HepG2 (cell line): ENCODE measurements around the gene CLIC6. TPM values are rescaled to one million over a fixed set of nuclear protein-coding genes. Genes with fewer than 3 reads are reported as not detected.

ENCODE experiments used
- ATAC-seq: fragments of 200-7000 bp; cut with Tn5 transposase; 3 replicates; pipeline ENCODE4 v1.9.1; 2020; ENCODE audit warnings: mild to moderate bottlenecking, moderate library complexity
- BruUV-seq: library from RNA; stranded (reverse); fragments of 400-500 nt; replicated peaks from 2 replicates; lab custom pipeline; 2021; lab: Mats Ljungman, UMichigan
- CTCF ChIA-PET: fragments of 300-600 bp; formaldehyde crosslinking; extraction: SDS; loops from one replicate; lab custom pipeline; 2021; ENCODE audit warnings: low total read pairs, inconsistent platforms, low intra/inter-chr PET ratio; lab: Yijun Ruan, JAX
- POLR2A ChIA-PET: fragments of 350-600 bp; sonication (Branson Sonifier 250); formaldehyde crosslinking; loops from one replicate; lab custom pipeline; 2020; ENCODE audit warnings: antibody characterized with exemption, inconsistent platforms; lab: Yijun Ruan, JAX
- DNase-seq: peaks from one replicate; pipeline ENCODE4 v3.0.0-alpha.2; 2015; ENCODE audit warnings: low spot score
- FAIRE-seq: peaks from 3 replicates; lab custom pipeline; 2011; peaks lifted over from hg19 to GRCh38; lab: Jason Lieb, UNC
- H2AFZ ChIP-seq: one replicate; pipeline ENCODE4 v1.6.1; 2011; ENCODE audit warnings: low read length, inconsistent platforms
- H3K27ac ChIP-seq: fragments of 300-600 bp; 3 replicates; pipeline ENCODE4 v1.8.0; 2011; ENCODE audit warnings: mixed run types, mild to moderate bottlenecking, mixed read lengths, low read length, inconsistent platforms; ENCODE audit not compliant: insufficient read depth; ENCODE audit errors: extremely low read length
- H3K27me3 ChIP-seq, 2 experiments: fragments of 200-600 bp in 1 of 2; 2 replicates in 1 of 2; 3 replicates in 1 of 2; pipeline versions ENCODE4 v1.6.0 to v1.8.0; 2011; ENCODE audit warnings: low read length in 2 of 2, mild to moderate bottlenecking in 2 of 2, moderate library complexity in 2 of 2, inconsistent platforms in 1 of 2; ENCODE audit not compliant: insufficient read depth in 2 of 2, control insufficient read depth in 1 of 2
- H3K36me3 ChIP-seq, 2 experiments: fragments of 200-600 bp in 1 of 2; replicated peaks in 1 of 2; 2 replicates in 1 of 2; 3 replicates in 1 of 2; pipeline versions ENCODE4 v1.5.1 to v1.8.0; 2011; ENCODE audit warnings: low read length in 2 of 2, inconsistent platforms in 1 of 2; ENCODE audit not compliant: insufficient read depth in 2 of 2, control insufficient read depth in 1 of 2
- H3K4me1 ChIP-seq: 2 replicates; pipeline ENCODE4 v1.5.1; 2012; ENCODE audit warnings: low read length, inconsistent platforms; ENCODE audit not compliant: insufficient read depth
- H3K4me2 ChIP-seq: 2 replicates; pipeline ENCODE4 v1.6.0; 2011; ENCODE audit warnings: low read depth, low read length, inconsistent platforms
- H3K4me3 ChIP-seq, 3 experiments: fragments of 200-600 bp in 1 of 3; sonication (generic), shearing (Covaris generic) in 1 of 3; replicated peaks in 1 of 3; 2 replicates each; pipeline ENCODE4 v1.5.1; 2011 to 2016; ENCODE audit warnings: low read length in 3 of 3, inconsistent platforms in 2 of 3, low read depth in 2 of 3, mild to moderate bottlenecking in 2 of 3, control low read depth in 1 of 3, mixed read lengths in 1 of 3; ENCODE audit not compliant: insufficient read depth in 1 of 3
- H3K79me2 ChIP-seq: one replicate; pipeline ENCODE4 v1.6.1; 2011; ENCODE audit warnings: low read length, inconsistent platforms; ENCODE audit not compliant: insufficient read depth
- H3K9ac ChIP-seq: 2 replicates; pipeline ENCODE4 v1.6.0; 2011; ENCODE audit warnings: mild to moderate bottlenecking, low read depth, low read length, inconsistent platforms; ENCODE audit not compliant: insufficient read depth
- H3K9me3 ChIP-seq: 2 replicates; pipeline ENCODE4 v1.5.1; 2012; ENCODE audit warnings: mild to moderate bottlenecking, low read length
- H4K20me1 ChIP-seq: 2 replicates; pipeline ENCODE4 v1.6.0; 2011; ENCODE audit warnings: inconsistent platforms, mild to moderate bottlenecking, low read length, moderate library complexity; ENCODE audit not compliant: insufficient read depth
- SNAPC4 ChIP-seq: sonication (generic); formaldehyde crosslinking; IDR thresholded peaks from 2 replicates; pipeline ENCODE4 v1.4.0; 2020; ENCODE audit warnings: mild to moderate bottlenecking, missing genetic modification reagents
- ZBTB21 ChIP-seq: sonication (generic); formaldehyde crosslinking; IDR thresholded peaks from 2 replicates; pipeline ENCODE4 v1.4.0; 2020; ENCODE audit warnings: missing genetic modification reagents
- ZNF17 ChIP-seq: sonication (generic); formaldehyde crosslinking; IDR thresholded peaks from 2 replicates; pipeline ENCODE4 v1.5.0; 2020; ENCODE audit warnings: mild to moderate bottlenecking, missing genetic modification reagents
- WGBS: methylation state at CpG from one replicate; pipeline ENCODE4 v1.1.6; 2017; ENCODE audit warnings: low lambda C conversion rate; 5-methylcytosine and 5-hydroxymethylcytosine counted together
- in situ Hi-C: cut with HindIII; loops from 2 replicates; pipeline ENCODE4 v1.10.0; 2017; ENCODE audit warnings: low pct_unique_long_range_greater_than_20kb; ENCODE audit not compliant: extremely low pct_ligation_motif_present
- intact Hi-C: fragments of 100-400 bp; cut with micrococcal nuclease; formaldehyde crosslinking; loops from one replicate; pipeline ENCODE4 v1.10.0; 2022; ENCODE audit not compliant: unreplicated experiment
- polyA plus RNA-seq, 8 experiments: library from polyadenylated mRNA; depleted of rRNA in 3 of 8; stranded (reverse) in 7 of 8; unstranded in 1 of 8; fragments of >200 nt; fragmentation: Illumina TruSeq in 4 of 8; extraction: Trizol in 4 of 8; gene quantifications; 2 replicates each; pipeline versions ENCODE4 v1.2.1 to v1.2.3, GENCODE V29; 2011 to 2016; ENCODE audit warnings: low read depth in 4 of 8, missing spikeins in 1 of 8, mixed read lengths in 1 of 8; ENCODE audit not compliant: insufficient read depth in 1 of 8
- total RNA-seq, 5 experiments: library from RNA; depleted of rRNA; stranded (reverse); fragments of >200 nt; fragmentation: Illumina TruSeq; extraction: Trizol; gene quantifications; 2 replicates each; pipeline ENCODE4 v1.2.3, GENCODE V29; 2016; ENCODE audit warnings: low read depth in 1 of 5

CLIC6 gene
- total and polyA plus RNA-seq, 2 of the 13 experiments (the other 11 are each of a cell fraction or from before 2014, with no cell fraction given) = not detected

GRCh38 chr21:34732388-34732821, 63.6 kb downstream of the CLIC6 start (continued):
- TF ChIP-seq SNAPC4 (CRISPR knock-in tag) (no peak), ZNF17 (CRISPR knock-in tag) (no peak)

DNA sequence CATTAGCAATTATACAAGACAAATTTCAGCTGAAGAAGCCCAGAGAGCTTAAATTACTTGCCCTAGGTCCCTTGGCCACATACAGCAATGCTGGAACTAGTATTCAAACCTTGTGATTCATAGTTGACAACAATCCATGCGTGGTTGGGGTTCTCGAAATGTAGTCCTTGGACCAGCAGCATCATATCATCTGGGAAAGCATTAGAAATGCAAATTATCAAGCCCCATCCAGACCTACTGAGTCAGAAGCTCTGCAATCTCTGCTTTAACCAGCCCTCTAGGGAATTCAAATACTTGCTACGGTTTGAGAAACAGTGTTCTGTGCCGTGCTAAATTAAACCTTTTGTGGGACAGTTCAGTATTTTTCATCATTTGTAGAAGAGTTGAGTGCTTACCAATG, 65.1 kb downstream of the CLIC6 start:
- ATAC-seq = no peak
- Histone ChIP-seq H2AFZ (no peak overlapping the region), H3K27me3 (peaks cover 0 to 25% of the 10 kb centered on the region in 2 experiments; a peak in 1 of 5 replicates), H3K4me3 (no peak overlapping the region), H3K9ac (no peak overlapping the region), H3K9me3 (no peaks in the 10 kb centered on the region), H3K4me1 (peaks cover 20% of the 10 kb centered on the region), H3K79me2 (no peaks in the 10 kb centered on the region), H3K36me3 (no peaks in the 10 kb centered on the region), H3K4me2 (no peak overlapping the region), H3K27ac (no peak overlapping the region), H4K20me1 (no peaks in the 10 kb centered on the region)
- POLR2A ChIA-PET = interaction anchor here (1.2 kb wide), 1 partner anchor 83 kb away, joined by 3 read pairs; no protein-coding TSS in a partner anchor
- no TSS peak for BruUV-seq
- in situ Hi-C loops (loop anchor here (25.0 kb wide), 1 partner anchor 678 kb away; no protein-coding TSS in a partner anchor), intact Hi-C loops (no loop called here)
- no peak for FAIRE-seq
- TF ChIP-seq ZBTB21 (CRISPR knock-in tag) = no peak
- no peak for DNase-seq
- CTCF ChIA-PET = no interaction called here
- 49% methylated on average over 3 of the region's 4 CpGs for WGBS
